ENCODE measurements around the gene CEP170B. TPM values are rescaled to one million over a fixed set of nuclear protein-coding genes. Genes with fewer than 3 reads are reported as not detected.
"Not testable (repeated sequence)": the region's sequence is repeated elsewhere in the genome, so short reads cannot be mapped to it uniquely, and the experiment has no call there.

CEP170B gene
- total and polyA plus RNA-seq, 2 of the 13 experiments (the other 11 are each of a cell fraction or from before 2014, with no cell fraction given), result 4.3 to 8.8 TPM

DNA sequence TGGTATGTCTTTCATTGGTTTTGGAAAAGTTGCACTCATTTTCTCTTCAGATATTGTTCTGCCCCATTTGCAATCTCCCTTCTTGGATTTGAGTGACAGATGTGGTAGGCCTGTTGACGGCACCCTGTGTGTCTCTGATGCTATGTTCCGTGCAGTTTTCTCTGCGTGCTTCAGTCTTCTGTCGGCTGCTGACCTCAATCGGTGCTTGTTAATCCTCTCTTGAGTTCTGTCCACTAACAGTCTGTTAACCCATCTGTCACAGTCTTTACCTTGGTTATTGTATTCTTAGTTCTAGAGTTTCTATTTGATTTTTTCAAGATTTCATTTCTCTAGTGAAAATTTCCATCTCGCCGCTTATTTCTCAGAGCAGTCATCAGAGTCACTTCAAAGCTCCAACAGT, 38.9 kb downstream of the CEP170B start:
- ATAC-seq (no peak), DNase-seq (ENCODE audit: low spot score) (no peak), FAIRE-seq (no peak)
- TF ChIP-seq ZNF256 (CRISPR knock-in tag; conservative IDR thresholded peaks at IDR 0.05) (no peak), FOXK2 (IDR thresholded peaks at IDR 0.05) (no peak), HDAC2 (CRISPR knock-in tag; IDR thresholded peaks at IDR 0.05) (no peak), ELF4 (CRISPR knock-in tag; IDR thresholded peaks at IDR 0.05; ENCODE audit: borderline replicate concordance) (no peak), TEAD2 (CRISPR knock-in tag; IDR thresholded peaks at IDR 0.05) (no peak), ZNF317 (CRISPR knock-in tag; IDR thresholded peaks at IDR 0.05) (no peak), MAFF (IDR thresholded peaks at IDR 0.05; ENCODE audit: low read depth, low read length) (no peak), PCBP1 (IDR thresholded peaks at IDR 0.05; ENCODE audit: borderline replicate concordance, low read depth, low read length) (no peak), MTA1 (CRISPR knock-in tag; IDR thresholded peaks at IDR 0.05; ENCODE audit: borderline replicate concordance) (no peak), MED1 (CRISPR knock-in tag; IDR thresholded peaks at IDR 0.05) (no peak), NR2C2 (CRISPR knock-in tag; IDR thresholded peaks at IDR 0.05; ENCODE audit: borderline replicate concordance) (no peak), REPIN1 (CRISPR knock-in tag; IDR thresholded peaks at IDR 0.05; ENCODE audit: borderline replicate concordance, low read depth) (no peak), ETV6 (CRISPR knock-in tag; conservative IDR thresholded peaks at IDR 0.05) (no peak), NRL (CRISPR knock-in tag; IDR thresholded peaks at IDR 0.05; ENCODE audit: borderline replicate concordance) (no peak), RBM39 (IDR thresholded peaks at IDR 0.05; ENCODE audit: low read depth, low read length, poor library complexity, severe bottlenecking) (no peak)
- TF ChIP-seq, protein P1, sequence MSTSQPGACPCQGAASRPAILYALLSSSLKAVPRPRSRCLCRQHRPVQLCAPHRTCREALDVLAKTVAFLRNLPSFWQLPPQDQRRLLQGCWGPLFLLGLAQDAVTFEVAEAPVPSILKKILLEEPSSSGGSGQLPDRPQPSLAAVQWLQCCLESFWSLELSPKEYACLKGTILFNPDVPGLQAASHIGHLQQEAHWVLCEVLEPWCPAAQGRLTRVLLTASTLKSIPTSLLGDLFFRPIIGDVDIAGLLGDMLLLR (CRISPR knock-in tag; IDR thresholded peaks at IDR 0.05), result no peak
- TF ChIP-seq, protein P2, sequence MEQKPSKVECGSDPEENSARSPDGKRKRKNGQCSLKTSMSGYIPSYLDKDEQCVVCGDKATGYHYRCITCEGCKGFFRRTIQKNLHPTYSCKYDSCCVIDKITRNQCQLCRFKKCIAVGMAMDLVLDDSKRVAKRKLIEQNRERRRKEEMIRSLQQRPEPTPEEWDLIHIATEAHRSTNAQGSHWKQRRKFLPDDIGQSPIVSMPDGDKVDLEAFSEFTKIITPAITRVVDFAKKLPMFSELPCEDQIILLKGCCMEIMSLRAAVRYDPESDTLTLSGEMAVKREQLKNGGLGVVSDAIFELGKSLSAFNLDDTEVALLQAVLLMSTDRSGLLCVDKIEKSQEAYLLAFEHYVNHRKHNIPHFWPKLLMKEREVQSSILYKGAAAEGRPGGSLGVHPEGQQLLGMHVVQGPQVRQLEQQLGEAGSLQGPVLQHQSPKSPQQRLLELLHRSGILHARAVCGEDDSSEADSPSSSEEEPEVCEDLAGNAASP (CRISPR knock-in tag; IDR thresholded peaks at IDR 0.05; ENCODE audit: borderline replicate concordance), result no peak
- no peak overlapping the region for H3K9ac ChIP-seq (ENCODE audit: insufficient read depth, low read depth, low read length)
- no peaks in the 10 kb centered on the region for H3K9me3 ChIP-seq (ENCODE audit: low read length)
- no TSS peak for BruUV-seq (replicated peaks)
- H3K4me3 ChIP-seq (replicated peaks in 1 of 3; ENCODE audit: insufficient read depth in 1 of 3, low read depth in 2 of 3, low read length in 3 of 3), result no peak overlapping the region
- no peaks in the 10 kb centered on the region for H3K79me2 ChIP-seq (ENCODE audit: insufficient read depth, low read length)
- in situ Hi-C loops (cut with HindIII; ENCODE audit: extremely low pct_ligation_motif_present, low pct_unique_long_range_greater_than_20kb) (no loop called here), intact Hi-C loops (cut with micrococcal nuclease; ENCODE audit: unreplicated experiment) (no loop called here)
- WGBS (ENCODE audit: low lambda C conversion rate), result 32% methylated on average over 7 of the region's 7 CpGs
- no peaks in the 10 kb centered on the region for H3K36me3 ChIP-seq (replicated peaks in 1 of 2; ENCODE audit: control insufficient read depth in 1 of 2, insufficient read depth in 2 of 2, low read length in 2 of 2)
- no peak overlapping the region for H2AFZ ChIP-seq (ENCODE audit: low read length)
- POLR2A ChIA-PET, result no interaction called here
- H3K27me3 ChIP-seq (ENCODE audit: control insufficient read depth in 1 of 2, insufficient read depth in 2 of 2, low read length in 2 of 2), result peaks cover 1 to 43% of the 10 kb centered on the region in 2 experiments; a peak in 4 of 5 replicates
- no peak overlapping the region for H3K27ac ChIP-seq (ENCODE audit: extremely low read length, insufficient read depth, low read length)
- no peak overlapping the region for H3K4me2 ChIP-seq (ENCODE audit: low read depth, low read length)
- no peaks in the 10 kb centered on the region for H3K4me1 ChIP-seq (ENCODE audit: insufficient read depth, low read length)
- CTCF ChIA-PET (ENCODE audit: low intra/inter-chr PET ratio, low total read pairs), result no interaction called here
- H4K20me1 ChIP-seq (ENCODE audit: insufficient read depth, low read length), result no peaks in the 10 kb centered on the region

DNA sequence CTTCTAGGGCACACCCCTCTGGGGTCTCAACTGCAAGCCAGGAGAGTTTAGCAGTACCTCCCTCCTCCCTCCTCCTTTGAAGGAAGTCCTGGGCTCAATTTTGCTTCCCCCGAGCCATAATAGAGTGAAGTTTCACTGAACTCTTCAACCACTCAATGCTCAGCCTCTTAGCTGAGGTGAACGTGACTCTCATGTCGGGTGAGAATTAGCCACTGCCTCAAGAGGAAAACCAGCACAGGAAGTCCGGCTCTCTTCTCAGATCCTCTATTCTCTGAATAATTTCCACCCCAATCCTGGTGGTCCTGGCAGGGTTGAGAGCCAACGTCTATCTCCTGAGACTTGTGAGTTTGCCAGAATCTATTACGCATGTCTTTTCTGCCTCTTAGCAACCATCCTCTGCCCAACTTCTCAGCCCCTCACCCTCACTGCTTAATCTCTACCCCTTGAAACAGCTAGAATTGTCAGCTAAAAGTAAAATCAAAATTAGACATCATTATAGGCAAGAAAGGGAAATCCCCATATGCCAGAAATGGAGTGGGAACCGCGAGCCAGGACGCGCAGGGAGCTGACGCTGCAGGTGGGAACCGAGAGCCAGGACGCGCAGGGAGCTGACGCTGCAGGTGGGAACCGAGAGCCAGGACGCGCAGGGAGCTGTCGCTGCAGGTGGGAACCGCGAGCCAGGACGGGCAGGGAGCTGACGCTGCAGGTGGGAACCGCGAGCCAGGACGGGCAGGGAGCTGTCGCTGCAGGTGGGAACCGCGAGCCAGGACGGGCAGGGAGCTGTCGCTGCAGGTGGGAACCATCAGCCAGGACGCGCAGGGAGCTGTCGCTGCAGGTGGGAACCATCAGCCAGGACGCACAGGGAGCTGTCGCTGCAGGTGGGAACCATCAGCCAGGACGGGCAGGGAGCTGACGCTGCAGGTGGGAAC, 39.8 kb downstream of the CEP170B start:
- POLR2A ChIA-PET, result not testable (repeated sequence)

More for the DNA sequence above, 39.8 kb downstream of the CEP170B start:
- H3K36me3 ChIP-seq (replicated peaks in 1 of 2; ENCODE audit: control insufficient read depth in 1 of 2, insufficient read depth in 2 of 2, low read length in 2 of 2); H4K20me1 ChIP-seq (ENCODE audit: insufficient read depth, low read length); DNase-seq (ENCODE audit: low spot score); H3K4me3 ChIP-seq (replicated peaks in 1 of 3; ENCODE audit: insufficient read depth in 1 of 3, low read depth in 2 of 3, low read length in 3 of 3); H3K4me1 ChIP-seq (ENCODE audit: insufficient read depth, low read length); H2AFZ ChIP-seq (ENCODE audit: low read length); H3K9me3 ChIP-seq (ENCODE audit: low read length); intact Hi-C loops (cut with micrococcal nuclease; ENCODE audit: unreplicated experiment); BruUV-seq (replicated peaks); FAIRE-seq; H3K79me2 ChIP-seq (ENCODE audit: insufficient read depth, low read length); CTCF ChIA-PET (ENCODE audit: low intra/inter-chr PET ratio, low total read pairs); H3K27ac ChIP-seq (ENCODE audit: extremely low read length, insufficient read depth, low read length); H3K9ac ChIP-seq (ENCODE audit: insufficient read depth, low read depth, low read length); ATAC-seq; in situ Hi-C loops (cut with HindIII; ENCODE audit: extremely low pct_ligation_motif_present, low pct_unique_long_range_greater_than_20kb); H3K4me2 ChIP-seq (ENCODE audit: low read depth, low read length): not testable (repeated sequence)
- H3K27me3 ChIP-seq (ENCODE audit: control insufficient read depth in 1 of 2, insufficient read depth in 2 of 2, low read length in 2 of 2), result peaks cover 1 to 38% of the 10 kb centered on the region in 2 experiments; a peak in 4 of 5 replicates
- WGBS (ENCODE audit: low lambda C conversion rate), result 61% methylated on average over 35 of the region's 38 CpGs
